Spleen (tissue), 7 donors: Measurements from ENCODE around the gene GTPBP1.

ENCODE experiments used
- CTCF ChIP-seq, 11 experiments: fragments of 200-600 bp in 7 of 11; fragments of 450-650 bp in 4 of 11; sonication (generic) in 4 of 11; IDR thresholded peaks in 8 of 11; conservative IDR thresholded peaks in 3 of 11; 1 replicate in 7 of 11; 2 replicates in 4 of 11; pipeline versions ENCODE4 v1.4.0 to v1.8.0; 2016 to 2021; ENCODE audit warnings: antibody characterized with exemption in 11 of 11, inconsistent platforms in 4 of 11, mild to moderate bottlenecking in 1 of 11
- POLR2A ChIP-seq, 3 donors: fragments of 450-650 bp; IDR thresholded peaks; one replicate each; pipeline ENCODE4 v1.5.1; 2017; ENCODE audit warnings: antibody characterized with exemption in 3 of 3, mild to moderate bottlenecking in 1 of 3
- POLR2AphosphoS5 ChIP-seq, 3 donors: sonication (generic); formaldehyde crosslinking; IDR thresholded peaks; one replicate each; pipeline ENCODE4 v1.5.1; 2017; ENCODE audit warnings: antibody characterized with exemption in 3 of 3
- donor health status: DM: no; HTN: no; CAD: no; lungs with moderate emphysema.
- donor health status: DM: no; HTN: no; CAD: no.
- donor health status: DM: no; HTN: no; CAD: no.

GRCh38 chr22:38755911-38756532 lies 50.3 kb downstream of the GTPBP1 start, which contains the start of gene SUN2:
- TF ChIP-seq CTCF (IDR thresholded peaks at IDR 0.05 in 8 of 11, conservative IDR thresholded peaks at IDR 0.05 in 3 of 11), result peak in 1 of 11 experiments; percentile 22
- TF ChIP-seq POLR2AphosphoS5 (IDR thresholded peaks at IDR 0.05), result peak; percentile 82 to 94 (median 89)
- peak in 2 of 3 donors; percentile 61 to 75 for TF ChIP-seq POLR2A (IDR thresholded peaks at IDR 0.05)
